Gastrocnemius medialis (tissue), 4 donors: ENCODE measurements around the gene ELF2. TPM values are rescaled to one million over a fixed set of nuclear protein-coding genes. Genes with fewer than 3 reads are reported as not detected.
"Not testable (repeated sequence)": the region's sequence is repeated elsewhere in the genome, so short reads cannot be mapped to it uniquely, and the experiment has no call there.

Source experiments
- ATAC-seq, 2 donors: fragments of 150-250 bp; one replicate each; pipeline ENCODE4 v1.9.1; 2016
- DNase-seq, 2 donors: peaks; one replicate each; pipeline ENCODE4 v3.0.0-alpha.2; 2019
- H3K27ac ChIP-seq, 4 donors: fragments of 200-600 bp; sonication (generic); 1 replicate in 1 of 4; 2 replicates in 3 of 4; pipeline ENCODE4 v1.5.1; 2016 to 2018; ENCODE audit warnings: mild to moderate bottlenecking in 2 of 4, moderate library complexity in 1 of 4
- H3K27me3 ChIP-seq, 3 donors: fragments of 200-600 bp; sonication (generic) in 2 of 3; 1 replicate in 1 of 3; 2 replicates in 2 of 3; pipeline versions ENCODE4 v1.5.1 to v1.6.0; 2016 to 2019; ENCODE audit warnings: mild to moderate bottlenecking in 1 of 3, moderate library complexity in 1 of 3
- H3K36me3 ChIP-seq, 2 donors: fragments of 200-600 bp; sonication (generic) in 1 of 2; one replicate each; pipeline ENCODE4 v1.5.1; 2017 to 2018
- H3K4me1 ChIP-seq, 2 donors: fragments of 200-600 bp; sonication (generic) in 1 of 2; one replicate each; pipeline ENCODE4 v1.5.1; 2016 to 2017; ENCODE audit warnings: mild to moderate bottlenecking in 2 of 2
- H3K4me3 ChIP-seq, 4 donors: fragments of 200-600 bp; sonication (generic) in 3 of 4; 1 replicate in 1 of 4; 2 replicates in 3 of 4; pipeline ENCODE4 v1.5.1; 2016 to 2019; ENCODE audit warnings: mild to moderate bottlenecking in 2 of 4
- H3K9me3 ChIP-seq, 3 donors: fragments of 200-600 bp; sonication (generic) in 2 of 3; 1 replicate in 1 of 3; 2 replicates in 2 of 3; pipeline ENCODE4 v1.5.1; 2016 to 2019
- POLR2A ChIP-seq, 2 donors: fragments of 450-650 bp; IDR thresholded peaks; one replicate each; pipeline ENCODE4 v1.6.1; 2017; ENCODE audit warnings: antibody characterized with exemption in 2 of 2, mild to moderate bottlenecking in 2 of 2, moderate library complexity in 2 of 2
- in situ Hi-C, 4 donors: fragments of 200-750 bp; cut with MboI; loops; one replicate each; pipeline versions ENCODE4 v1.15.0 to v1.8.0; 2017; ENCODE audit warnings: low sequenced_read_pairs in 4 of 4
- intact Hi-C: fragments of 100-400 bp; cut with DNase I; formaldehyde crosslinking; loops from one replicate; pipeline ENCODE4 v1.15.1; 2023; ENCODE audit warnings: low total_unique reads
- total RNA-seq, 4 donors: library from RNA; depleted of rRNA; stranded (reverse); fragments of >200 nt; gene quantifications; one replicate each; pipeline versions ENCODE4 v1.1.0 to v1.2.3, GENCODE V29; 2016
- TF ChIP-seq, protein P1 (sequence below), 5 experiments: fragments of 450-650 bp in 3 of 5; fragments of 200-600 bp in 2 of 5; sonication (generic) in 2 of 5; IDR thresholded peaks in 4 of 5; conservative IDR thresholded peaks in 1 of 5; 1 replicate in 4 of 5; 2 replicates in 1 of 5; pipeline ENCODE4 v1.5.1; 2016 to 2019; ENCODE audit warnings: antibody characterized with exemption in 5 of 5, mild to moderate bottlenecking in 3 of 5, moderate library complexity in 3 of 5

Gene ELF2
- total RNA-seq, 4 donors from 2014 or later: 22.1 to 41.4 (median 29.7) TPM

DNA sequence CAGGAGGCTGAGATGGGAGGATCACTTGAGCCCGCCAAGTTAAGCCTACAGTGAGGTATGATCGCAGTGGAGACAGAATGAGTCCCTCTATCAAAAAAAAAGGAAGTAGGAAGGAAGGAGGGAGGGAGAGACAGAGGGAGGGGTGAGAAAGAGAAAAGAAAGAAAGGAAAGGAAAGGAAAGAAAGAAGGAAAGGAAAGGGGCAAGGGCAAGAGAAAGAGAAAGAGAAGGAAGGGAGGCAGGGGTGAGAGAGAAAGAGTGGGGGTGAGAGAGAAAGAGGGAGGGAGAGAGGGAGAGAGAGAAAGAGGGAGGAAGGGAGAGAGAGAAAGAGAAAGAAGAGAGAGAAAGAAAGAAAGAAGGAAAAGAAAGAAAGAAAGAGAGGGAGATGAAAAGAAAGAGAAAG, 13.2 kb downstream of the ELF2 start:
- no peaks in the 10 kb centered on the region for H3K36me3 ChIP-seq
- peaks cover 63 to 70% of the 10 kb centered on the region in 2 donors for H3K4me1 ChIP-seq
- H3K4me3 ChIP-seq: no peak overlapping the region
- no peaks in the 10 kb centered on the region for H3K9me3 ChIP-seq
- no peaks in the 10 kb centered on the region for H3K27me3 ChIP-seq
- H3K27ac ChIP-seq: no peak overlapping the region
- in situ Hi-C loops (loop anchor here in 3 of 4 donors (10.0 to 25.0 kb wide), 4 partner anchors 59 to 139 kb away; no protein-coding TSS in a partner anchor), intact Hi-C loops (no loop called here)
- TF ChIP-seq, protein P1, sequence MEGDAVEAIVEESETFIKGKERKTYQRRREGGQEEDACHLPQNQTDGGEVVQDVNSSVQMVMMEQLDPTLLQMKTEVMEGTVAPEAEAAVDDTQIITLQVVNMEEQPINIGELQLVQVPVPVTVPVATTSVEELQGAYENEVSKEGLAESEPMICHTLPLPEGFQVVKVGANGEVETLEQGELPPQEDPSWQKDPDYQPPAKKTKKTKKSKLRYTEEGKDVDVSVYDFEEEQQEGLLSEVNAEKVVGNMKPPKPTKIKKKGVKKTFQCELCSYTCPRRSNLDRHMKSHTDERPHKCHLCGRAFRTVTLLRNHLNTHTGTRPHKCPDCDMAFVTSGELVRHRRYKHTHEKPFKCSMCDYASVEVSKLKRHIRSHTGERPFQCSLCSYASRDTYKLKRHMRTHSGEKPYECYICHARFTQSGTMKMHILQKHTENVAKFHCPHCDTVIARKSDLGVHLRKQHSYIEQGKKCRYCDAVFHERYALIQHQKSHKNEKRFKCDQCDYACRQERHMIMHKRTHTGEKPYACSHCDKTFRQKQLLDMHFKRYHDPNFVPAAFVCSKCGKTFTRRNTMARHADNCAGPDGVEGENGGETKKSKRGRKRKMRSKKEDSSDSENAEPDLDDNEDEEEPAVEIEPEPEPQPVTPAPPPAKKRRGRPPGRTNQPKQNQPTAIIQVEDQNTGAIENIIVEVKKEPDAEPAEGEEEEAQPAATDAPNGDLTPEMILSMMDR (IDR thresholded peaks at IDR 0.05 in 4 of 5, conservative IDR thresholded peaks at IDR 0.05 in 1 of 5): no peak
- TF ChIP-seq POLR2A (IDR thresholded peaks at IDR 0.05): no peak
- no peak for DNase-seq
- no peak for ATAC-seq

DNA sequence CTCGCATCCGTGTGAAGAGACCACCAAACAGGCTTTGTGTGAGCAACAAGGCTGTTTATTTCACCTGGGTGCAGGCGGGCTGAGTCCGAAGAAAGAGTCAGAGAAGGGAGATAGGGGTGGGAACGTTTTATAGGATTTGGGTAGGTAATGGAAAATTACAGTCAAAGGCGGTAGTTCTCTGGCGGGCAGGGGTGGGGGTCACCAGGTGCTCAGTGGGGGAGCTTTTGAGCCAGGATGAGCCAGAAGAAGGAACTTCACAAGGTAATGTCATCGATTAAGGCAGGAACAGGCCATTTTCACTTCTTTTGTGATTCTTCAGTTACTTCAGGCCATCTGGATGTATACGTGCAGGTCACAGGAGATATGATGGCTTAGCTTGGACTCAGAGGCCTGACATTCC, 19.0 kb downstream of the ELF2 start:
- peaks cover 40% of the 10 kb centered on the region in 2 donors for H3K4me1 ChIP-seq
- H3K27ac ChIP-seq, H3K9me3 ChIP-seq, H3K4me3 ChIP-seq, DNase-seq, ATAC-seq, intact Hi-C loops, H3K27me3 ChIP-seq, H3K36me3 ChIP-seq: not testable (repeated sequence)
- in situ Hi-C loops: loop anchor here in 1 of 4 donors (25.0 kb wide), 1 partner anchor 121 kb away; no protein-coding TSS in a partner anchor

DNA sequence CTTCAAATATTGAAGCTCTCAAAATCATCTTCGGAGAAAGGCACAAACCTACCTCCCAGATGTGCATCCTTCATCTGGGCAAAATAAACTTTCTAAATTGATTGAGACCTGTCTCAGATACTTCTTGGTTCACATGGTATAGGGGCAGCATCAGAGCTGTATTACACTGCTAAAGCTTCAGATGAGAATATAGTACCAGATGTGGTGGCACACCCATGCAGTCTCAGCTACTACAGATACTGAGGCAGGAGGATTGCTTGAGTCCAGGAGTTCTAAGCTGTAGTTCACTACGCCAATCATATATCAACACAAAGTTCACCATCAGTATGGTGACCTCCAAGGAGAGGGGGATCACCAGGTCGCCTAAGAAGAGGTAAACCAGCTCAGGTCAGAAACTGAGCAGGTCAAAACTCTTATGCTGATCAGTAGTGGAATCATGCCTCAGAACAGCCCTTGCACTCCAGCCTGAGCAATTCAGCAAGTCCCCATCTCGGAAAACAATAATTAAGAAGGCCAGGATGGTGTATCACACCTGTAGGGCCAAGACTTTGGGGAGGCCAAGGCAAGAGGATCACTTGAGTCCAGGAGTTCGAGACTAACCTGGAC, 22.0 kb downstream of the ELF2 start:
- no peaks in the 10 kb centered on the region for H3K9me3 ChIP-seq
- intact Hi-C loops: no loop called here

DNA sequence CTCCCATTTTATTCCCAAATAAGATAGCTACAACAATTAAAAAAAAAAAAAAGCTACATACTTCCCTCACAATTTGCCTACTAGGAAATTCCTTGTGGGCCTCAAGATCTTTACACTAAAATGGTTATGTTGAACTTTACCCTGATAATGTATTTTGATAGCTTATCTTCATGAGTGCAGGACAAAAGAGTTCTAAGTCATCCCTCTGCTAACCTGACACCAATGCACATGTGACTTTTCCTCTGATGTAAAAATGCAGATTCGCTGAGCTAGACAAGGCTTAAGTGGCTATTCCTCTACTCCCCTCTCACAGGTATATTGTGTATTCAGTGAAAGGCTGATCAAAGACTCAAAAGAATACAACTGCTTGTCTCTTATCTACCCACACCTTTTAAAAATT, 22.5 kb downstream of the ELF2 start:
- H3K36me3 ChIP-seq: no peaks in the 10 kb centered on the region
- no peaks in the 10 kb centered on the region for H3K9me3 ChIP-seq
- peak overlapping the region in 3 of 4 donors; percentile 36 to 58 (median 55) for H3K27ac ChIP-seq
- peaks cover 25 to 31% of the 10 kb centered on the region in 2 donors for H3K4me1 ChIP-seq
- no peak for TF ChIP-seq POLR2A (IDR thresholded peaks at IDR 0.05)
- TF ChIP-seq, protein P1 (IDR thresholded peaks at IDR 0.05 in 4 of 5, conservative IDR thresholded peaks at IDR 0.05 in 1 of 5): no peak
- DNase-seq: no peak
- H3K27me3 ChIP-seq: no peaks in the 10 kb centered on the region
- no peak overlapping the region for H3K4me3 ChIP-seq
- ATAC-seq: peak in 1 of 2 donors; percentile 53
- intact Hi-C loops (no loop called here), in situ Hi-C loops (loop anchor here in 1 of 4 donors (25.0 kb wide), 1 partner anchor 117 kb away; no protein-coding TSS in a partner anchor)

More for the DNA sequence above, 22.0 kb downstream of the ELF2 start:
- Histone ChIP-seq H3K27me3 (no peaks in the 10 kb centered on the region), H3K4me3 (no peak overlapping the region), H3K4me1 (peaks cover 30 to 37% of the 10 kb centered on the region in 2 donors), H3K27ac (peak overlapping the region in 2 of 4 donors; percentile 55 to 58), H3K36me3 (no peaks in the 10 kb centered on the region)
- DNase-seq: no peak
- TF ChIP-seq, protein P1 (IDR thresholded peaks at IDR 0.05 in 4 of 5, conservative IDR thresholded peaks at IDR 0.05 in 1 of 5): no peak
- no peak for TF ChIP-seq POLR2A (IDR thresholded peaks at IDR 0.05)
- ATAC-seq: peak in 1 of 2 donors; percentile 21
- in situ Hi-C loops: loop anchor here in 1 of 4 donors (25.0 kb wide), 1 partner anchor 118 kb away; no protein-coding TSS in a partner anchor

DNA sequence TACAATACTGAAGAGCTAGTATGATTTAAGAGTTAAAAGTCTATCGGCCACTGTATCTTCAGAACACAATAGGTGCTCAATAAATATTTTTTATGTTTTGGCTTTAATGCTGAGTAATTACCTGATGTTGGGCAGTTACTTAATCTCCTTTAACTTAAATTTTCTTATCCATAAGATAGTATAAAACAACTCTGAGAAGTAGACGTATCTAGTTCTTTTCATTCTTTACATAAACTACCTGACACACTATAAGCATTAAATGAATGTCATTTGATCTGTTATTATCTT, 22.9 kb downstream of the ELF2 start:
- TF ChIP-seq, protein P1 (IDR thresholded peaks at IDR 0.05 in 4 of 5, conservative IDR thresholded peaks at IDR 0.05 in 1 of 5): no peak
- TF ChIP-seq POLR2A (IDR thresholded peaks at IDR 0.05): no peak
- no peak for DNase-seq
- Histone ChIP-seq H3K4me1 (peaks cover 20 to 27% of the 10 kb centered on the region in 2 donors), H3K27me3 (no peaks in the 10 kb centered on the region), H3K9me3 (no peaks in the 10 kb centered on the region), H3K36me3 (no peaks in the 10 kb centered on the region), H3K4me3 (no peak overlapping the region), H3K27ac (peak overlapping the region in 3 of 4 donors; percentile 36 to 58 (median 55))
- in situ Hi-C loops (loop anchor here in 1 of 4 donors (25.0 kb wide), 1 partner anchor 117 kb away; no protein-coding TSS in a partner anchor), intact Hi-C loops (no loop called here)
- ATAC-seq: no peak
